K562 treated with DMSO at 1 percent for 24 hours (cell line): ENCODE data around the gene VAPA. TPM values are rescaled to one million over a fixed set of nuclear protein-coding genes. Genes with fewer than 3 reads are reported as not detected.

Source experiments
- total RNA-seq: library from RNA; unstranded; fragments of 300-600 nt; gene quantifications from 2 replicates; pipeline ENCODE4 v1.2.3, GENCODE V29; 2022; ENCODE audit warnings: low read depth; ENCODE audit not compliant: insufficient read depth

The VAPA gene, protein sequence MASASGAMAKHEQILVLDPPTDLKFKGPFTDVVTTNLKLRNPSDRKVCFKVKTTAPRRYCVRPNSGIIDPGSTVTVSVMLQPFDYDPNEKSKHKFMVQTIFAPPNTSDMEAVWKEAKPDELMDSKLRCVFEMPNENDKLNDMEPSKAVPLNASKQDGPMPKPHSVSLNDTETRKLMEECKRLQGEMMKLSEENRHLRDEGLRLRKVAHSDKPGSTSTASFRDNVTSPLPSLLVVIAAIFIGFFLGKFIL
- 279 and 281 TPM in 2 replicates for total RNA-seq

DNA sequence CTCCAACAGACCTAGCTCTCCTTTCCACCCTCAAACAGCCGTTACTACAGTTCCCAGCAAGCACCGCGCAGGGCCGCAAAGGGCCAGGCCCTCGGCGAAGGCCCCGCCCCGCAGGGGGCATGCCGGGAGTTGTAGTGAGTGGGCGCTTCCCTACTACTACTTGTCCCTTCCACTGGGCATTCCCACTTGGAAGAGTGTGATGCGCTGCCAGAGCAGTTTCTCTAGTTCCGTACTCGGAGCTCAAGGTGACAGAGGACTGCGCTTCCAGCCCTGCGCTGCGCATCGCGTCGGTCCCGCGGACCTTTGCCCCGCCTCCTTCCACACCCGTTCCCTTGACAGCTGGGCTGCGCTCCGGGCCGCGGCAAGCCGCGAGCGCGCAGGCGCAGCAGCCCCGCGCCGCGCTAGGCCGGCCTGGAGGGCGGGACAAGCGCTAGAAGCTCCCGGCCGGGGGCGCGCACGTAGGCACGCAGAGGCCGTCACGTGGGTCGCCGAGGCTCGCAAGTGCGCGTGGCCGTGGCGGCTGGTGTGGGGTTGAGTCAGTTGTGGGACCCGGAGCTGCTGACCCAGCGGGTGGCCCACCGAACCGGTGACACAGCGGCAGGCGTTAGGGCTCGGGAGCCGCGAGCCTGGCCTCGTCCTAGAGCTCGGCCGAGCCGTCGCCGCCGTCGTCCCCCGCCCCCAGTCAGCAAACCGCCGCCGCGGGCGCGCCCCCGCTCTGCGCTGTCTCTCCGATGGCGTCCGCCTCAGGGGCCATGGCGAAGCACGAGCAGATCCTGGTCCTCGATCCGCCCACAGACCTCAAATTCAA lies at the start of gene VAPA:
Gene VAPA (plus strand): TSS at position 491 of the 808 bp plus-strand sequence. CDS start 241 bp downstream, at position 732.

DNA sequence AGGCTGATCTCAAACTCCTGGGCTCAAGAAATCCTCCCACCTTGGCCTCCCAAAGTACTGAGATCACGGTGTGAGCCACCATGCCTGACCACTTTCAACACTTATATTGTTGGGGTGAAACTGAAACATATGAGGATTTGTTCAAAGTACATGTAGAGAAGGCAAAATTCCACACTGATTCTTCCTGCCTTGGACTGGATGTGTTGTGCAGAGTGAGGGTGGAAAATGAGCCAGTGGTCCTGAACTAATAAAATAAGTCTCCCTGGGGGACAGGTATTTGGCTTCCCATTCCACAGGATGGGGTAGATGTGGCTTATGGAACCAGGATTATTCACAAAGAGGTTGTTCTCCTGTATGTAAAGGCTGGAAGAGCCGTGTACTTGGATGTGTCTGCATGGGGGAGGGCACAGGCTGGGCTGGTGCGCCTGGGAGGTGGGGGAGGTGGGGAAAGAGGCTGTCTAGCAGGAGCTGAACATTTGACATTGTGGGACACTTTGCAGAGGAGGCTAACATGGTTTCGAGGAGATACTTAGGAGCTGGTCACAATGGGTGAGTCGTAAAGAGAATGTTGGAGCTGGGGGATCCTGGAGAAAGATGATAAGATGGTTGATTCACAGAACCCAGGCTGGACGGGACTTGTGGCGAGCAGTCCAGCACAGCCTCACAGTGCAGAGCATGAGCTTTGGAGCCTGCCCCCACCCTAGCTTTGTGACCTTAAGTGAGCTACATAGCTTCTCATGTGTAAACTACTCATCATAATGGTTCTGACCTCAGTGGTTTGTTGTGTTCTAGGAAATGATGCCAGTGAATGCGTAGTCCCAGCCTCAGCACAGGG lies 28.4 kb upstream of the VAPA start, which contains the start of gene TXNDC2:
Gene TXNDC2 (plus strand): TSS at position 804 of the 835 bp plus-strand sequence. CDS start 708 bp downstream, outside the sequence.

Other genes starting within 250 kb of the VAPA start
- 19.2 and 23.9 TPM in 2 replicates for gene RAB31, start 205.7 kb upstream of the VAPA start, total RNA-seq
- 0.35 and 0.37 TPM in 2 replicates for gene TXNDC2, start 28.0 kb upstream of the VAPA start, total RNA-seq